Measurements from ENCODE around the gene SLC25A23. TPM values are rescaled to one million over a fixed set of nuclear protein-coding genes. Genes with fewer than 3 reads are reported as not detected.

The SLC25A23 gene
- total and polyA plus RNA-seq, 2 of the 4 experiments (the other 2 are of a cell fraction) = 7.0 to 7.6 TPM

DNA sequence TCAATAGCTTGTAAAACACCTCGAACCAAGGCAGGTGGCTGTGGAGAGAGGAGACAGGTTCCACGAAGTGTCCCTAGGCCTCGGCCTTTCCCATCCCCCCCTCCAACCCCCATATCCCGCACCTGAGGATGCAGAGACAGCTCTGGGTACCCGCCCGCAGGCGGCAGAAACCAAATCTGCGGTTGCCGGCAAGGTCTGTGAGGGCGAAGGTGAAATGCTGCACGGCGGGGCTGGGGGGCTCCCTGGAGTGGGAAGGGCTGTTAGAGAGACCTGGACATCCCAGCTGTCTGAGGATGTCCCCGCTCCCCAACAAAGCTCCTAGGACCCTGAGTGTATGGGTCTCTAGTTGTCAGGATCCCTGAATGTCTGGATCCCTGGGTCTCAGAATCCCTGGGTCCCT, 19.2 kb upstream of the SLC25A23 start:
- H2BK20ac ChIP-seq (ENCODE audit: low read depth, low read length) = no peak overlapping the region
- H3K14ac ChIP-seq (replicated peaks; ENCODE audit: low read depth, low read length) = no peak overlapping the region
- in situ Hi-C loops (cut with MboI; ENCODE audit: low sequenced_read_pairs) (no loop called here), dilution Hi-C loops (cut with HindIII; ENCODE audit: low sequenced_read_pairs, unreplicated experiment) (no loop called here), intact Hi-C loops (cut with micrococcal nuclease) (no loop called here)
- H2BK120ac ChIP-seq (ENCODE audit: low read depth, low read length) = no peak overlapping the region
- H3K9me1 ChIP-seq (ENCODE audit: insufficient read depth, low read length) = no peaks in the 10 kb centered on the region
- H3K23ac ChIP-seq (ENCODE audit: low read depth, low read length) = no peak overlapping the region
- H3K9me3 ChIP-seq (ENCODE audit: control insufficient read depth, insufficient read depth, low read length) = peaks cover 3% of the 10 kb centered on the region; the same call in 1 of the 2 replicates
- ATAC-seq (ENCODE audit: low read depth) (no peak), DNase-seq (no peak)
- no peak overlapping the region for H3K27ac ChIP-seq (ENCODE audit: insufficient read depth, low read length)
- no peak overlapping the region for H3K4me2 ChIP-seq (ENCODE audit: low read depth, low read length)
- H4K20me1 ChIP-seq (ENCODE audit: insufficient read depth, low read length) = no peaks in the 10 kb centered on the region
- no peak overlapping the region for H3K18ac ChIP-seq (ENCODE audit: low read depth, low read length)
- H2BK5ac ChIP-seq (ENCODE audit: low read depth, low read length, poor library complexity, severe bottlenecking) = no peak overlapping the region
- CTCF ChIA-PET = no interaction called here
- no peak overlapping the region for H2AFZ ChIP-seq (replicated peaks; ENCODE audit: low read length, poor library complexity)
- no peak overlapping the region for H2AK5ac ChIP-seq (ENCODE audit: low read depth, low read length)
- H4K91ac ChIP-seq (ENCODE audit: insufficient read depth, low read depth, low read length) = no peak overlapping the region
- H2AK9ac ChIP-seq (replicated peaks; ENCODE audit: low read depth, low read length, poor library complexity) = no peak overlapping the region
- BruUV-seq (replicated peaks) = no TSS peak
- no peak overlapping the region for H2BK15ac ChIP-seq (ENCODE audit: low read depth, low read length)
- no peak overlapping the region for H3K4ac ChIP-seq (ENCODE audit: low read depth, low read length)
- no peak overlapping the region for H4K5ac ChIP-seq (ENCODE audit: low read depth, low read length)
- no peaks in the 10 kb centered on the region for H3K4me1 ChIP-seq (ENCODE audit: control insufficient read depth, insufficient read depth, low read length)
- no peak overlapping the region for H3K9ac ChIP-seq (ENCODE audit: low read depth, low read length)
- no peak overlapping the region for H4K8ac ChIP-seq (ENCODE audit: low read depth in 2 of 2, low read length in 2 of 2)
- no peaks in the 10 kb centered on the region for H3K79me1 ChIP-seq (ENCODE audit: low read depth in 1 of 2, low read length in 2 of 2)
- peaks cover 12% of the 10 kb centered on the region for H3K27me3 ChIP-seq (ENCODE audit: control insufficient read depth, insufficient read depth, low read length)
- no peak overlapping the region for H3K56ac ChIP-seq (ENCODE audit: extremely low read depth, insufficient read depth, low read length)
- TF ChIP-seq FOS (IDR thresholded peaks at IDR 0.05; ENCODE audit: low read depth, low read length) (no peak), MAFK (IDR thresholded peaks at IDR 0.05; ENCODE audit: low read depth, low read length) (no peak), MAZ (IDR thresholded peaks at IDR 0.05; ENCODE audit: borderline replicate concordance, low read depth, low read length) (no peak), RAD21 (IDR thresholded peaks at IDR 0.05; ENCODE audit: low read length) (no peak)
- TF ChIP-seq, protein P1, sequence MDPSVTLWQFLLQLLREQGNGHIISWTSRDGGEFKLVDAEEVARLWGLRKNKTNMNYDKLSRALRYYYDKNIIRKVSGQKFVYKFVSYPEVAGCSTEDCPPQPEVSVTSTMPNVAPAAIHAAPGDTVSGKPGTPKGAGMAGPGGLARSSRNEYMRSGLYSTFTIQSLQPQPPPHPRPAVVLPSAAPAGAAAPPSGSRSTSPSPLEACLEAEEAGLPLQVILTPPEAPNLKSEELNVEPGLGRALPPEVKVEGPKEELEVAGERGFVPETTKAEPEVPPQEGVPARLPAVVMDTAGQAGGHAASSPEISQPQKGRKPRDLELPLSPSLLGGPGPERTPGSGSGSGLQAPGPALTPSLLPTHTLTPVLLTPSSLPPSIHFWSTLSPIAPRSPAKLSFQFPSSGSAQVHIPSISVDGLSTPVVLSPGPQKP (IDR thresholded peaks at IDR 0.05; ENCODE audit: borderline replicate concordance, low read depth, low read length) = no peak
- H3K36me3 ChIP-seq (ENCODE audit: control insufficient read depth, insufficient read depth, low read length) = no peaks in the 10 kb centered on the region
- 83% methylated on average over 1 of the region's 13 CpGs; no CpG with 5 or more reads in 1 of the 2 experiments for WGBS, 2 experiments (ENCODE audit: extremely low coverage in 2 of 2, insufficient read length in 1 of 2)
- POLR2A ChIA-PET (ENCODE audit: unreplicated experiment) = no interaction called here
- H3K4me3 ChIP-seq (ENCODE audit: insufficient read depth, low read depth, low read length) = no peak overlapping the region
